Articular chondrocyte of knee joint (primary cell): ENCODE measurements around the gene C3orf20. TPM values are rescaled to one million over a fixed set of nuclear protein-coding genes. Genes with fewer than 3 reads are reported as not detected.

ENCODE experiments used
- total RNA-seq: library from RNA; depleted of rRNA; stranded (reverse); fragments of >200 nt; gene quantifications from 2 replicates; pipeline ENCODE4 v1.2.3, GENCODE V29; 2012

The C3orf20 gene
- total RNA-seq = 0.13 and 0.22 TPM in 2 replicates

GRCh38 chr3:14674841-14675240 is at the start of gene C3orf20:
Gene C3orf20, plus strand, starts transcription at chr3:14675141. Its CDS starts 7,573 bp downstream, at chr3:14682714.

GRCh38 chr3:14651440-14652251 is 23.3 kb upstream of the C3orf20 start, which contains the start of gene CCDC174:
Gene CCDC174, plus strand, starts transcription at chr3:14651762. Its CDS starts 75 bp downstream, at chr3:14651837.

GRCh38 chr3:14818804-14819500 is 144.0 kb downstream of the C3orf20 start, which contains the start of gene FGD5:
Gene FGD5, plus strand, starts transcription at chr3:14818962. Its CDS starts 110 bp downstream, at chr3:14819072.

Other genes starting within 250 kb of the C3orf20 start
- gene GRIP2, start 134.8 kb upstream of the C3orf20 start, total RNA-seq = 0.65 and 1.6 TPM in 2 replicates
- 17.4 and 22.7 TPM in 2 replicates for gene CCDC174, start 23.4 kb upstream of the C3orf20 start, total RNA-seq
- gene FGD5, start 143.8 kb downstream of the C3orf20 start, total RNA-seq = 11.7 and 19.5 TPM in 2 replicates